GM12801 (cell line): ENCODE measurements around the gene KCNQ1.

ENCODE experiments used
- TF ChIP-seq, protein P1 (sequence below): IDR thresholded peaks from one replicate; pipeline ENCODE4 v1.5.1; 2011; ENCODE audit warnings: control low read depth; ENCODE audit not compliant: insufficient read length; ENCODE audit errors: extremely low read depth

The KCNQ1 gene

DNA sequence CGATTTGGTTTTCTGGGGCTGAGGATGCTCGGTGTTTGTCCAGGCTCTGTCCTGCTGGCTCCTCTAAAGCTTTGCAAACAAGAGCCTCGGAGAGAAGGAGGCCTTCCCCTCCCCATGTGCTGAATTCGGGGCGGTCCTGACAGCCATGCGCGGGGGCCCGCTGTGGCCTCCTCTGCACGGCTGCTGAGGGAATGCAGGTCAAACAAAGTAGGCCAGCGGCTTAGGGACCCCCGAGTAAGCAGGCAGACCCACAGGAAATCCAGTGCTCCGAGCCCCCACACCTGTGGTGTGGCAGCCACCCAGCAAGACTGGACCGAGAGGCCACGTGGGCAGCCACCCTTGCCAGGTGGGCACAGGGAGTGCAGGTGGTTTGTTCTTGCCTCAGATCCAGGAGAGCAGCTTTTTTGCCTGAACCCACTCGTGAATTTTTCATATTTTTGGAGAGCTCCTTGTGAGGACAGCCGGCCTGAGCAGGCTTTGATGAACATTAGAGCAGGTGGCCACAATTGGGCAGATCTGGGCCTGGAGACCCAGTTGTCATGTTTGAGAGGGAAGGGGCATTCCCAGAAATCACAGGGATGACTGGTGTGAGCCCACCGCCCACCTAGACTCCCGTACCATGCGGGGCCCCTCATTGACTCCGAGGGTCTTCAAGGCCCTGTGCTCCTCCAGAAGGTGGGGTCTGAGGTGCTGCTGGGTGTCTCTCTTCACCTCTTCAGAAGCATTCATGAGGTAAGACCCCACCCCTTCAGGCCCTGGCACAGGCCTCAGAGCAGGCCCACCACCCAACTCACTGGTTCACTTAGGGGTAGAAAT lies 298.0 kb downstream of the KCNQ1 start:
- TF ChIP-seq, protein P1, sequence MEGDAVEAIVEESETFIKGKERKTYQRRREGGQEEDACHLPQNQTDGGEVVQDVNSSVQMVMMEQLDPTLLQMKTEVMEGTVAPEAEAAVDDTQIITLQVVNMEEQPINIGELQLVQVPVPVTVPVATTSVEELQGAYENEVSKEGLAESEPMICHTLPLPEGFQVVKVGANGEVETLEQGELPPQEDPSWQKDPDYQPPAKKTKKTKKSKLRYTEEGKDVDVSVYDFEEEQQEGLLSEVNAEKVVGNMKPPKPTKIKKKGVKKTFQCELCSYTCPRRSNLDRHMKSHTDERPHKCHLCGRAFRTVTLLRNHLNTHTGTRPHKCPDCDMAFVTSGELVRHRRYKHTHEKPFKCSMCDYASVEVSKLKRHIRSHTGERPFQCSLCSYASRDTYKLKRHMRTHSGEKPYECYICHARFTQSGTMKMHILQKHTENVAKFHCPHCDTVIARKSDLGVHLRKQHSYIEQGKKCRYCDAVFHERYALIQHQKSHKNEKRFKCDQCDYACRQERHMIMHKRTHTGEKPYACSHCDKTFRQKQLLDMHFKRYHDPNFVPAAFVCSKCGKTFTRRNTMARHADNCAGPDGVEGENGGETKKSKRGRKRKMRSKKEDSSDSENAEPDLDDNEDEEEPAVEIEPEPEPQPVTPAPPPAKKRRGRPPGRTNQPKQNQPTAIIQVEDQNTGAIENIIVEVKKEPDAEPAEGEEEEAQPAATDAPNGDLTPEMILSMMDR: no peak

DNA sequence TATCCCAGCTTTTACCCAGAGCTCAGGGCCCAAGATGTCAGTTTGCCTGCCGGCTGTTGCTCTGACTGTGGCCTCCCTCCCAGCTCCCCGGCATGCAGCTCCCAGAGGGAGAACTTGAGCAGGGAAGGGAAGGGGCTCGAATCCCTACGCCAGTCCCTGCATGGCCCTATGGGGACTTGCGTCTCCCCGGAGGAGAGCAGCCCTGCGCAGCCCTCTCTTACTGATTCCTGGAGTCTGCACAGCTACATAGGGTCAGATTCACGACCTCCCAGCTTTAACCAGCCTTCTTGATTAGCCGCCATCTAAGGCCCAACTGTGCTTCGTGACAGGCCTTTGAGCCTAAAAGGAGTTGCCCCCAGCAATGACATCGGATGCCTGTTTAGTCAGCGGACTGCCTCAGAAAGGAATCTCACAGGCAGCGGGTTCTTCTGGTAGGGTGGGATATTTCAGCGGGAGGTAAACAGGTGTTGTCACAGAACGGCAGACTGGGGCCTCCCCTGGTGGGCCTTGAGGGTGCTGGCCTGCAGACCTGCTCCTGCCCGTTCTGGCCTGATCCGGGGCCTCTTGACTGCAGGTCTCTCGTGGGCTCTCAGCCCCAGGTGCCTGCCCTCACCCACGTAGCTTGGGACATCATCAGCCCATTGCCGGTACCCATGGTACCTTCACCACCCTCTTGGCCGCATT lies 298.8 kb downstream of the KCNQ1 start:
- TF ChIP-seq, protein P1: no peak

DNA sequence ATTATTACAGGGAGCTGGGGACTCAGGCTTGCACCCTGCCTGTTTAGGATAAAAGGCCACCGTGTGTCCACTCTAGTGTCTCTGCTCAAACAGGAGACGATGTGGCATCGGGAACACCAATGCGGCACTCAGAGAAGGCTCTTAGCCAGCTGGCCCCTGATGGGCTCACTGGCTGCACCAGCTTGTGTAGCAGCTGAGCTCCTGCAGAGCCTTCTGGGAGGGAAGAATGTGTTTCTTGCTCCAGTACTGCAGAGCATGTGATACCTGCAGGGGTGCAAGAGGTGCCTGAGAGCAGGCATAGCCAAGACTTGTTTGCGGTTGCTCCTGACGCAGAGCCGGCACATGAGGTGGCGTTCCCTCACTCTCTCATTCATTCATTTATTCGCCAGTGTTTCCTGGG lies 299.4 kb downstream of the KCNQ1 start:
- TF ChIP-seq, protein P1: no peak

DNA sequence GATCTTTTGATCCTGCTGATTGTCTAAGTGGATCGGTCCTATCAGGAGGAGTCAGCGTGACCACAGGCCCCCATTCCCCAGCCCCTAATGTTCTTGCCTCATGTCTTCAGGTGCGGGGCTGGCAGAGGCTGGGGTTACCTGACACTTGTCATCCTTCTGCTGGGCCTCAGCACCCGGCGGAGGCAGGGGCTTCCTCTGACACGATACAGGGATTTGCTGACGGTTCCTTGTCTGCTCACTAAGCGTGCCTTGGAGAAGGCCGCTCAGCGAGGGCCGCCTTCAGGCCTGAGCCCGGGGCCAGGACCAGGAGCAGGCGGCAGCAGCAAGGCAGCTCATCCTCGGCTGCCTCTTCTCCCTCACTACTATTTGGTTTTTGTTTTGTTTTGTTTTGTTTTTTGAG lies 300.7 kb downstream of the KCNQ1 start:
- TF ChIP-seq, protein P1: no peak

DNA sequence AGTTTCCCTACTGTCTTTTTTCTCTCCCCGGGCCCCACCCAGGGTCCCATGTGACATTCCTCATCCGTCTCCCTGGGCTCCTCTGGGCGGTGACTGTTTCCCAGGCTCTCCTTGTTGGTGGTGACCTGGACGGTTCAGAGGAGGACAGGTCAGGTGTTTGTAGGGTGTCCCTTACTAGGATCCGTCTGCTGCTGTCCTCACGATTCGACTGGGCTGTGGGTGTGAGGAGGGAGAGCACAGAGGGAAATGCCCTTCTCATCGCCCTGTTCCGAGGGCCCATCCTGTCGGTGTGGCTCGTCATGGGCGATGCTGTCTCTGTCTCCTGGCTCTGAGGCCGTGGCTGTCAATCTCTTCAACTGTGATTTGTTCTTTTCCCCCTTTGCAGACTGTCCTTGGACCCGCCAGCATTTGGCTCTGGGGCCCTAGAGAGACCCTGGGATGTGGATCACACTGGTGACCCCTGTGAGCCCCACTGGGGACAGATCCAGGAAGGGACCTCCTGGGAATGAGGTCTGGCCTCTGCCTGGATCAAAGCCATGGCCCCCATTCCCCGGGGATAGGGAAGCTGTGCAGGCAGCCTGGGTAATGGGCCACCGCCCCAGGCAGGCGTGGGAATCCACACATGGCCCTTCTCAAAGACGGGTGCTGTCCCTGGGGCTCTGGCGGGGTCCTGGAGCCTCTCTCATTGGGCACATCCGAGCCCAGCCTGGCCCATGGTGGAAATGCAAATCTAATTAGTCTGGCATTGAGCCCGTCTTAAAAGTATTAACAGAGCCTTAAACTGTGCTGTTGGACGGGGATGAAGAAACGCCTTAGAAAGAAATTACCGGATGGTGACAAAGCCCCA lies 301.8 kb downstream of the KCNQ1 start:
- TF ChIP-seq, protein P1: no peak

DNA sequence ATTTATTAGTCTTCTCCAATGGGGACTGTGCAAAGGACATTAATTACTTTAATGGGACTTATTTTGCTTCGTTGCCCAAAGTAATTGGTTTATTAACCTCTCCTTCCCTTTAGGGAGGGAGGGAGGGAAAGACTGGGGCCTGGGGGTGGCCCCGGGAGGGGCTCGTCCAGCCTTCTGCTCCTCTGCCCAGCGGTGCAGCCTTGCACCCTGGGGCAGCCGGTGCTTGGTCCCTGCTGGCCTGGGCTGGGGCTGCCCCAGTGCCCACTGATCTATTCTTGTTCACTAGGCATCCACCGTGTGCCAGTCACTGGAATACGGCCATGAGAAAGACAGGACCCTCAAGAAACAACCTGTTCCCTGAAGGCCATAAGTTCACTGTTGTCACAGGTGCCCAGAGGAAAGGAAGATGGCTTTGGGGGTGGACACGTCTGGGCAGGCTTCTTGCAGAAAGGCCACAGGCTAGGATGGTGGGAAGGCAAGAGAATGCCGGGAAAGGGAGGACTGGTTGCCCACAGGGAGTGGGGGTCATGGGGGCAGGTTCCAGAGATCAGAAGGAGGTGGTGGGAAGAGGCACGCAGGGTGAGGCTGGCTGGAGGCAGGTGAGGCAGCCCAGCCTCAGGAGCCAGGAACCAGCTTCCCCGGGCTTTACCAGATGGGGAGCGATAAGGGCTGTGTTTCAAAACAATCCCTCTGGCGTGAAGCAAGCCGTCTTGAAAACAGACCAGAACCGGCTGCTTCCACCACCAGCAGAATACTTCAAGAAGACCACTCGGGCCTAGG lies 302.6 kb downstream of the KCNQ1 start:
- TF ChIP-seq, protein P1: no peak
